ENCODE measurements around the gene CACNB2.
"Not testable (repeated sequence)": the region's sequence is repeated elsewhere in the genome, so short reads cannot be mapped to it uniquely, and the experiment has no call there.

The CACNB2 gene

DNA sequence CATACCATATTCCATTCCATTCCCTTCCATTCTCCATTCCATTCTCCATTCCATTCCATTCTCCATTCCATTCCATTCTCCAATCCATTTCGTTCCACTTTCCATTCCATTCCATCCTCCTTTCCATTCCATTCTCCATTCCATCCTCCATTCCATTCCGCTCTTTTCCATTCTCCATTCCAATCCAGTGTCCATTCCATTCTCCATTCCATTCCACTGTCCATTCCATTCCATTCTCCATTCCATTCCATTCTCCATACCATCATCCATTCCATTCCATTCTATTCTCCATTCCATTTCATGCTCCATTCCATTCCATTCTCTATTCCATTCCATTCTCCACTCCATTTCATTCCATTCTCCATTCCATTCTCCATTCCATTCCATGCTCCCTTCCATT is 430.2 kb downstream of the CACNB2 start:
- not testable (repeated sequence) for DNase-seq (ENCODE audit: low read depth)

DNA sequence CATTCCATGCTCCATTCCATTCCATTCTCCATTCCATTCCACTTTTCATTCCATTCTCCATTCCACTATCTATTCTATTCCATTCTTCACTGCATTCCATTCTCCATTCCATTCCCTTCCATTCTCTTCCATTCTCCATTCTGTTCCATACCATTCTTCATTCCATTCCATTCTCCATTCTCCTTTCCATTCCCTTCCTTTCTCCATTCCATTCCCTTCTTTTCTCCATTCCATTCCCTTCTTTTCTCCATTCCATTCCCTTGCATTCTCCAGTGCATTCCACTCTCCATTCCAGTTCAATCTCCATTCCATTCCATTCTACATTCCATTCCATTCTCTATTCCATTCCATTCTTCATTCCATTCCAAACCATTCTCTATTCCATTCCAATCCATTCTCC is 430.9 kb downstream of the CACNB2 start:
- no peak for DNase-seq (ENCODE audit: low read depth)

DNA sequence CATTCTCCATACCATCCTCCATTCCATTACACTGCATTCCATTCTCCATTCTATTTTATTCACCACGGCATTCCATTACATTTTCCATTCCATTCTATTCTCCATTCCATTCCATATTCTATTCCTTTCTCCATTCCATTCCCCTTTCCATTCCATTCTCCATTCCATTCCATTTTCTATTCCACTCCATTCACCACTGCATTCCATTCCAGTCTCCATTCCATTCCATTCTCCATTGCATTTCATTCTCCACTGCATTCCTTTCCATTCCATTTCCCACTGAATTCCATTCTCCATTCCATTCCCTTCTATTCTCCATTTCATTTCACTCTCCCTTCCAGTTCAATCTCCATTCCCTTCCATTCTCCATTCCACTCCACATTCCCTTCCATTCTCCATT is 431.6 kb downstream of the CACNB2 start:
- DNase-seq (ENCODE audit: low read depth), result no peak

DNA sequence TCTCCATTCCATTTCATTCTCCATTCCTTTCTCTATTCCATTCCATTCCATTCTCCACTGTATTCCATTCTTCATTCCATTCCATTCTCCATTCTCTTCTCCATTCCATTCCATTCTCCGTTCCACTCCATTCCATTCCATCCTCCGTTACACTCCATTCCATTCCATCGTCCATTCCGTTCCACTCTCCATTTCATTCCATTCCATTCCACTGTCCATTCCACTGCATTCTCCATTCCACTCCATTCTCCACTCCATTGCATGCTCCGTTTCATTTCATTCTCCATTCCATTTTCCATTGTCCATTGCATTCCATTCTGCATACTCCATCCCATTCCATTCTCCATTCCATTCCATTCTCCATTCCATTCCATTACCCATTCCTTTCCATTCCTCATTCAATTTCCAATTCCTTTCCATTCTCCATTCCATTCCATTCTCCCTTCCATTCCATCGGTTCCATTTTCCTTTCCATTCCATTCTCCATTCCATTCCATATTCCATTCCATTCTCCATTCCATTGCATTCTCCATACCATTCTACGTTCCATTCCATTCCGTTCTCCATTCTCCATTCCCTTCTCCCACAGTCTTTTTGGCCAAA is 432.8 kb downstream of the CACNB2 start:
- no peak for DNase-seq (ENCODE audit: low read depth)

DNA sequence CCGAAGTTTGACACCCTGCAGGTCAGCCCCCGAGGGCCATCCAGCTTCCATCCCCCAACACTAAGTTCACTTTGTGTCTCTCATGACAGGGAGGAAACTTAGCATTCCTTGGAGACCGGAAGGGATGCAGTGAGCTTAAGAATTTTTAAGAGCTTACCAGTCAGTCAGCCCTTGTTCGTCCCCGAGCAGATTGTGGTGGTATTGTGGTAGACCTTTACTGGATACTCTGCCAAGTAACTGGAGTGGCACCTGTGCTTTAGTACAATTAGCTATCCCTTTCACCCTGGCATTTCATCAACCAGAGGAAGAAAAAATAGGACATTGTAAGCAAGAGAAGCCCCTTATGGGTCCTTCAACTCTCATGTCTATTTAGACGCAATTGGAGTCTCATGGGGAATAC is 436.4 kb downstream of the CACNB2 start:
- DNase-seq (ENCODE audit: low read depth), result no peak

DNA sequence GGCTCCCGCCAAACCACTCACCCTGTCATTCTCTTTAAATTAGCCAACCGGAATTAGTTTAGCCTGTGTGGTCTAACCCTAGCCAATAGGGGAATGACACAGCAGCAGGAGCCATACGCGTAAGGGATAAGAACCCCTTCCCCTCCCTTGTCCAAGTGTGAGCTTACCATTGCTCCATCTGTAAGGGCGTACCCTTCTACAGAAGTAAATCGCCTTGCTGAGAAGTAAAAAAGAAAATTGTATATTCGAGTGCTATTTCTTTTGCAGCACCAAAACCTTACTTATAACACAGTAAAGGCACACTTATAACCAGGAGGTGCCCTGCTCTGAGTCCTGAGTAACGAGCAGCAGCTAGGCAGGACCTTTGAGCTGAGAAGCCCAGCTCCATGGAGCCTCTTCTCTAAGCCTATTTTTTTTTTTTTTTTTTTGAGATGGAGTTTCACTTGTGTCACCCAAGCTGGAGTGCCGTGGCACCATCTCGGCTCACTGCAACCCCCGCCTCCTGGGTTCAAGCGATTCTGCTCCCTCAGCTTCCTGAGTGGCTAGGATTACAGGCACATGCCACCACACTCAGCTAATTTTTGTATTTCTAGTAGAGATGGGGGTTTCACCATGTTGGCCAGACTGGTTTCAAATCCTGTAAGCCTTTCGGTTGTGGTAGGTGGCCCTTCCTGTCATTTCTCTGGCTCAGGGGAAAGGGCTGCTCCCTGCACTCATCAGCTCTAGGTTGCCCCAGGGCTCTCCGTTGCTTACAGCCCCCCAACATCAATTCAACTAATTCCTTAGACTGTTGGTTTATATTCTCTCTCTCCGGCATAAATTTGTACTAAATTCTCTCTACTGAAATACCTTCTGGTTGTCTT is 437.8 kb downstream of the CACNB2 start:
- DNase-seq (ENCODE audit: low read depth), result no peak

DNA sequence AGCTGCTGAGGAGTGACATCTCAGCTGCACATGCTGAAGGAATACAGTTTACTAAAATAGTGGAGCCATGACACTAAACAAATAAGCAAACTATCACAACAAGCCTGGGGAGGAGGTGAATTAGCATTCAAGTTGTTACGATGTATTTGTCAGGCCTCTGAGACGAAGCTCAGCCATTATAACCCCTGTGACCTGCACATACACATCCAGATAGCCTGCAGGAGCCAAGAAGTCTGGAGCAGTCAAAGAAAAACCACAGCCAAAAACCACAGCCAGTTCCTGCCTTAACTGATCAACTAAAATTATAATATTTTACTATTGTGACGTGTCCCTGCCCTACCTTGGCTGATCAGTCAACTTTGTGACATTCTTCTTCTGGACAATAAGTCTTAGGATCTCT is 442.6 kb downstream of the CACNB2 start:
- no peak for DNase-seq (ENCODE audit: low read depth)

DNA sequence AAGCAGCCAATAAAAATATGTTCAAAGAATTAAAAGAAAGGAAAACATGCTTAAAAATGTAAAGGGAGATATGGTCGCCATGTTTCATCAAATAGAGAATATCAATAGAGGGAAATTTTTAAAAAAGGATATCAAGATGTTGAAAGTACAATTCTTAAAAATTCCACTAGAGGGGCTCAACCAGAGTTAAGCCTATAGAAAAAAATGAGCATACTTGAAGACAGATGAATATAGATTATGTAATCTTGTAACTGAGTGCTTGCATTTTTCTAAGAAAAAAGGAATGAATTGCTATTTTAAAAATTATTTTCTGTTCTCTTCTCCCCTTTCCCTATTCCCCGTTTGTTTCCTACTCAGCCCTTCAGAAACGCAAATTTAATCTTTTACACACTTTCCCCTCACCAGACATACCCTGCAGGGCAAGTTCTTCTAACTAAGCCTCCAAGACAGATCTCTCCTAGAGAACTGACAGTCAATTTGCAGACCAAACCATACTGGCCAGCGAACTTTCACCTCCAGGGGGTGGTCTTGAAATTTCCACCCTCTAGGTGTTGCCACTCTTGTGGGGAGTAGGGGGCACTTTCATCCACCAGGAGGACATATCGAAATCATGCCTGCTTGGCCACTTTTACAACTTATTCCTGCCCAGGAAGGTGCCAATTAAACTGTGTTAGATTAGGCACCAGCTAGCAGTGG is 443.5 kb downstream of the CACNB2 start:
- DNase-seq (ENCODE audit: low read depth), result no peak

DNA sequence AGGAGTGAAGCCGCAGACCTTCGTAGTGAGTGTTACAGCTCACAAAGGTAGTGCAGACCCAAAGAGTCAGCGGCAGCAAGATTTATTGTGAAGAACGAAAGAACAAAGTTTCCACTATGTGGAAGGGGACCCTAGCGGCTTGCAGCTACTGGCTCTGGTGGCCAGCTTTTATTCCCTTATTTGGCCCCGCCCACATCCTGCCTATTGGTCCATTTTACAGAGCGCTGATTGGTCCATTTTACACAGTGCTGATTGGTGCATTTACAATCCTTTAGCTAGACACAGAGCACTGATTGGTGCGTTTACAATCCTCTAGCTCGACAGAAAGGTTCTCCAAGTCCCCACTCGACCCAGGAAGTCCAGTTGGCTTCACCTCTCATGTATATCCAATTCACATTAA is 446.4 kb downstream of the CACNB2 start:
- not testable (repeated sequence) for DNase-seq (ENCODE audit: low read depth)

DNA sequence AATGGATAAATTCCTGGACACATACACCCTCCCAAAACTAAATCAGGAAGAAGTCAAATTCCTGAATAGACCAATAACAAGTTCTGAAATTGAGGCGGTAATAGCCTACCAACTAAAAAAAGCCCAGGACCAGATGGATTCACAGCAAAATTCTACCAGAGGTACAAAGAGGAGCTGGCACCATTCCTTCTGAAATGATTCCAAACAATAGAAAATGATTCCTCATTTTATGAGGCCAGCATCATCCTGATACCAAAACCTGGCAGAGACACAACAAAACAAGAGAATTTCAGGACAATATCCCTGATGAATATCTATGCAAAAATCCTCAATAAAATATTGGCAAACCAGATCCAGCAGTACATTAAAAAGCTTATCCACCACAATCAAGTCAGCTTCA is 450.9 kb downstream of the CACNB2 start:
- DNase-seq (ENCODE audit: low read depth), result not testable (repeated sequence)

All from stimulated activated CD8-positive, alpha-beta memory T cell treated with anti-CD3 and anti-CD28 coated beads, Interleukin-15, amount 100 ng/mL, for 24 hours (primary cell).